Smooth muscle cell (in vitro differentiated cells): ENCODE measurements around the gene PRDM4. TPM values are rescaled to one million over a fixed set of nuclear protein-coding genes. Genes with fewer than 3 reads are reported as not detected.

Experiments
- DNase-seq: peaks from one replicate; lab custom pipeline; 2025; ENCODE audit not compliant: unreplicated experiment; lab: John Stamatoyannopoulos, UW
- H2AFZ ChIP-seq: fragments of 200-600 bp; sonication (generic); 2 replicates; pipeline ENCODE4 v1.6.0; 2016; ENCODE audit warnings: antibody characterized with exemption, low read depth, mild to moderate bottlenecking
- H3F3A ChIP-seq: fragments of 200-600 bp; sonication (generic); 2 replicates; pipeline ENCODE4 v1.6.0; 2017; ENCODE audit warnings: antibody characterized with exemption, low read depth
- H3K27ac ChIP-seq: fragments of 200-600 bp; sonication (generic); 2 replicates; pipeline ENCODE4 v1.5.1; 2016; ENCODE audit warnings: low read depth, mild to moderate bottlenecking
- H3K27me3 ChIP-seq: fragments of 200-600 bp; sonication (generic); 2 replicates; pipeline ENCODE4 v1.6.1; 2016; ENCODE audit warnings: low read depth, mild to moderate bottlenecking
- H3K36me3 ChIP-seq: fragments of 200-600 bp; sonication (generic); 2 replicates; pipeline ENCODE4 v1.5.1; 2016; ENCODE audit warnings: low read depth
- H3K4me1 ChIP-seq: fragments of 200-600 bp; sonication (generic); 2 replicates; pipeline ENCODE4 v1.5.1; 2016; ENCODE audit warnings: low read depth
- H3K4me2 ChIP-seq: fragments of 200-600 bp; sonication (generic); 2 replicates; pipeline ENCODE4 v1.6.0; 2016; ENCODE audit warnings: mild to moderate bottlenecking
- H3K4me3 ChIP-seq: fragments of 200-600 bp; sonication (generic); 2 replicates; pipeline ENCODE4 v1.5.1; 2016; ENCODE audit warnings: mild to moderate bottlenecking
- H3K79me2 ChIP-seq: fragments of 200-600 bp; sonication (generic); 2 replicates; pipeline ENCODE4 v1.6.0; 2016; ENCODE audit warnings: low read depth, mild to moderate bottlenecking
- H3K9ac ChIP-seq: fragments of 200-600 bp; sonication (generic); 2 replicates; pipeline ENCODE4 v1.6.0; 2016; ENCODE audit warnings: low read depth
- H3K9me3 ChIP-seq: fragments of 200-600 bp; sonication (generic); replicated peaks from 2 replicates; pipeline ENCODE4 v1.5.1; 2016; ENCODE audit warnings: low read depth
- H4K20me1 ChIP-seq: fragments of 200-600 bp; sonication (generic); 2 replicates; pipeline ENCODE4 v1.6.0; 2016; ENCODE audit warnings: low read depth
- CTCF ChIP-seq: fragments of 200-600 bp; sonication (generic); IDR thresholded peaks from 2 replicates; pipeline ENCODE4 v1.5.1; 2017; ENCODE audit warnings: borderline replicate concordance, mild to moderate bottlenecking, antibody characterized with exemption; ENCODE audit not compliant: insufficient read depth, poor library complexity, severe bottlenecking
- WGBS: methylation state at CpG from one replicate; pipeline ENCODE4 v1.1.7; 2016; ENCODE audit warnings: low lambda C conversion rate; 5-methylcytosine and 5-hydroxymethylcytosine counted together
- polyA plus RNA-seq: library from polyadenylated mRNA; unstranded; fragments of >200 nt; fragmentation: Nextera tagmentation; extraction: Ambion mirVana; gene quantifications from 2 replicates; pipeline ENCODE4 v1.2.1, GENCODE V29; 2016
- total RNA-seq: library from RNA; depleted of rRNA; stranded (reverse); fragments of >200 nt; gene quantifications from 2 replicates; pipeline ENCODE4 v1.2.3, GENCODE V29; 2014

PRDM4 gene
- total and polyA plus RNA-seq, 2 experiments from 2014 or later: 19.1 to 26.2 TPM

- WGBS: 77% methylated on average over 6 of the region's 6 CpGs
- Histone ChIP-seq H3K9me3 (no peaks in the 10 kb centered on the region), H2AFZ (no peak overlapping the region), H3K27ac (no peak overlapping the region), H3K79me2 (no peaks in the 10 kb centered on the region), H3F3A (no peaks in the 10 kb centered on the region), H4K20me1 (no peaks in the 10 kb centered on the region), H3K27me3 (peaks cover 19% of the 10 kb centered on the region), H3K36me3 (no peaks in the 10 kb centered on the region), H3K4me1 (no peaks in the 10 kb centered on the region), H3K9ac (no peak overlapping the region), H3K4me3 (no peak overlapping the region), H3K4me2 (no peak overlapping the region)
- TF ChIP-seq CTCF: no peak
- DNase-seq: no peak
Measured at GRCh38 chr12:107783406-107784376, 22.8 kb upstream of the PRDM4 start.

DNA sequence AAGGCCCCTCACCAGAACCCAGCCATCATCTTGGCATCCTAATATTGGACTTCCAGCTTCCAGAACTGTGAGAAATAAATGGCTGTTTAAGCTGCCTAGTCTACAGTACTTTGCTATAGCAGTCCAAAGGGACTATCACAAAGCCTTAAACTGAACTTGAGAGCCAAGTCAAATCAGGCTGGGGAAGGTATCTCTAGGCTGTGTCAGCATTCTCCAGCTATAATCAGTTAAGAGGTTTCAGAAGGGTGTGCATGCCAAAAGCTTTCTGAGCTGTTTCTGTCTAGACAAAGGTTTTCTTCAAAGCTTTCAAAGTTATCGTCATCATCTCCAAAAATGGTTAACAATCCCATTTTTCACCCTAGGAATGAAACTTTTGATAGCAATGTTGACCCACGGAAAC is 21.1 kb upstream of the PRDM4 start:
- no peak for TF ChIP-seq CTCF
- no peaks in the 10 kb centered on the region for H4K20me1 ChIP-seq
- H3K4me1 ChIP-seq: no peaks in the 10 kb centered on the region
- H3K79me2 ChIP-seq: no peaks in the 10 kb centered on the region
- H3K36me3 ChIP-seq: no peaks in the 10 kb centered on the region
- H3K9me3 ChIP-seq: no peaks in the 10 kb centered on the region
- no peak overlapping the region for H3K4me2 ChIP-seq
- H3F3A ChIP-seq: no peaks in the 10 kb centered on the region
- no peak for DNase-seq
- peaks cover 34% of the 10 kb centered on the region for H3K27me3 ChIP-seq
- H2AFZ ChIP-seq: no peak overlapping the region
- no peak overlapping the region for H3K4me3 ChIP-seq
- no peak overlapping the region for H3K9ac ChIP-seq
- no peak overlapping the region for H3K27ac ChIP-seq
- 52% methylated on average over 2 of the region's 2 CpGs for WGBS

DNA sequence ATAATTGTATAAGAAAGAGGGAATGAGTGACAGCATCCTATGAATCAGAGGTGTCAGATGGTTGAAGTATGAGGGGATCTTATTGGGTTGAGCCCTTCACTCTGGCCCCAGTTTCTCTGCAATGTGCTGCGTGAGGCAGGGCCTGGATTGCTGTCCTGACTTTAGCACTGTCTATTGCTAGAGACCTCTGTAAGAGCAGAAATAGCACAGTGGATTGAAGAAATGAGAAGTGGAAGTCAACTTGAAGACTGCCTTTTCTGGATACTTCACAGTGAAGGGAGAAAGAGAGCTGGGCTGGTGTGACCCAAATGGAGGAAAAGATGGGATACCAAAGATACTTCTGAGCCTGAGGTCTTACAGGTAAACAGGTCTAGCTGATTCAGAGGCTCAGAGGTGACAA is 19.4 kb upstream of the PRDM4 start:
- H3K27me3 ChIP-seq: peaks cover 52% of the 10 kb centered on the region
- H4K20me1 ChIP-seq: no peaks in the 10 kb centered on the region
- DNase-seq: no peak
- no peaks in the 10 kb centered on the region for H3K79me2 ChIP-seq
- no peak for TF ChIP-seq CTCF
- no peak overlapping the region for H2AFZ ChIP-seq
- no peak overlapping the region for H3K27ac ChIP-seq
- no peak overlapping the region for H3K4me2 ChIP-seq
- WGBS: 38% methylated on average over 1 of the region's 1 CpG
- H3K36me3 ChIP-seq: no peaks in the 10 kb centered on the region
- H3F3A ChIP-seq: no peaks in the 10 kb centered on the region
- no peak overlapping the region for H3K9ac ChIP-seq
- H3K9me3 ChIP-seq: no peaks in the 10 kb centered on the region
- H3K4me1 ChIP-seq: no peaks in the 10 kb centered on the region
- no peak overlapping the region for H3K4me3 ChIP-seq
